Activated T-cell treated with anti-CD3 and anti-CD28 coated beads, Interleukin-2, amount 50 U/mL, for 48 hours (primary cell): Measurements from ENCODE around the gene ADAMTS14.

Experiments used
- DNase-seq, 2 experiments: peaks; one replicate each; pipeline ENCODE4 v3.0.0-alpha.2; 2020

The ADAMTS14 gene

GRCh38 chr10:70797840-70798239, 125.5 kb downstream of the ADAMTS14 start:
- no peak for DNase-seq

GRCh38 chr10:70799124-70799523, 126.8 kb downstream of the ADAMTS14 start:
- DNase-seq = no peak

- DNase-seq = no peak
Observed at GRCh38 chr10:70801854-70802253, 129.5 kb downstream of the ADAMTS14 start.

- DNase-seq = no peak
Observed at GRCh38 chr10:70803775-70804420, 131.6 kb downstream of the ADAMTS14 start.

GRCh38 chr10:70804421-70804808, 132.1 kb downstream of the ADAMTS14 start:
- DNase-seq = no peak

GRCh38 chr10:70805619-70806215, 133.4 kb downstream of the ADAMTS14 start:
- DNase-seq = no peak

GRCh38 chr10:70806841-70807240, 134.5 kb downstream of the ADAMTS14 start:
- DNase-seq = no peak

GRCh38 chr10:70807556-70807955, 135.2 kb downstream of the ADAMTS14 start:
- no peak for DNase-seq

GRCh38 chr10:70809011-70809611, 136.8 kb downstream of the ADAMTS14 start:
- DNase-seq = no peak

GRCh38 chr10:70809726-70810125, 137.4 kb downstream of the ADAMTS14 start:
- no peak for DNase-seq

- no peak for DNase-seq
Observed at GRCh38 chr10:70810967-70811366, 138.7 kb downstream of the ADAMTS14 start.

GRCh38 chr10:70811881-70812280, 139.6 kb downstream of the ADAMTS14 start:
- DNase-seq = no peak
